GM21367 (cell line): ENCODE results near the gene OR2A2.
"Not testable (repeated sequence)": the region's sequence is repeated elsewhere in the genome, so short reads cannot be mapped to it uniquely, and the experiment has no call there.

Experiments used
- ATAC-seq: cut with Tn5 transposase; IDR thresholded peaks from one replicate; pipeline ENCODE4 v1.9.1; 2021; ENCODE audit not compliant: unreplicated experiment

OR2A2 gene, protein sequence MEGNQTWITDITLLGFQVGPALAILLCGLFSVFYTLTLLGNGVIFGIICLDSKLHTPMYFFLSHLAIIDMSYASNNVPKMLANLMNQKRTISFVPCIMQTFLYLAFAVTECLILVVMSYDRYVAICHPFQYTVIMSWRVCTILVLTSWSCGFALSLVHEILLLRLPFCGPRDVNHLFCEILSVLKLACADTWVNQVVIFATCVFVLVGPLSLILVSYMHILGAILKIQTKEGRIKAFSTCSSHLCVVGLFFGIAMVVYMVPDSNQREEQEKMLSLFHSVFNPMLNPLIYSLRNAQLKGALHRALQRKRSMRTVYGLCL

GRCh38 chr7:144109283-144109682 is at the start of gene OR2A2:
Gene OR2A2, plus strand, starts transcription at chr7:144109583. Its CDS starts 0 bp downstream, at chr7:144109583.
- ATAC-seq: no peak

- ATAC-seq: no peak
Observed at GRCh38 chr7:144063710-144064109, 45.7 kb upstream of the OR2A2 start.

- ATAC-seq: no peak
Observed at GRCh38 chr7:144069511-144069910, 39.9 kb upstream of the OR2A2 start, which contains the start of gene OR2A25. Gene OR2A25, plus strand, starts transcription at chr7:144069811. Its CDS starts 4,409 bp downstream, at chr7:144074220.

DNA sequence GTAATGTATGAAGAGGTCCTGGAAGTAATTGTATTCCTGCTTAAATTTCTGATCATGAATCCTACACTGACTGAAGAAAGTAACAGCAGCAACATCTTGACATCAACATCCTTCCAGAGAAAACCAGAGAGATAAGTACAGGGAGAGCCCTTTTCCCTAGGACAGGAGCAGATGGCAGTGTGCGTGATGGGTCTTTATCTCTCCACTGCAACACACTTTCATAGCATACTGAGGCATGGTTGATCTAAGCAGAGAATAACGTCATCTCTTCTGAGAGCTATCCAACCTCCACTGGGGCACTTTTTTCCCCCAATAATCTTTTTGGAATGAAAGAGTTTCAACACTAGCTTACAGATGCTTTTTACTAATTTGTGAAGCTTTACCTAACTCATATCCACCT is 39.4 kb upstream of the OR2A2 start:
- no peak for ATAC-seq

- ATAC-seq: no peak
Observed at GRCh38 chr7:144074374-144074773, 35.0 kb upstream of the OR2A2 start.

DNA sequence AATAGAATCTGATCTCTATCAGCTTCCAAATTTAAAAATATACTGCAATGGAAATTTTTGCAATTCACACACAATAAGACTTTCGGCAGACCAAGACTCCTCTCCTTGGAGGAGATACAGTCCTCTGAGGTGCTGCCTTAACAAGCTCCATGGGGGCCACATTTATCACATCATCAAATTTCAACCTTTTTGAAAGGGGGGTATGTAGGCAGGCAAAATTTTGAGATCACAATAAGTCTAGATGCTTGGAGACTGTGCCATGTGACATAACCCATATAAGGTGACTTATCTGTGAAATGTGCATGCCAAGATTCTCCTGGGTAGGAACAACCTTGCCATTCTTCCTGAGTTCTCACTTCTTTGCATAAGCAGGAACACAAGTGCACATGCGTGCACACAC is 23.4 kb upstream of the OR2A2 start, which contains the start of gene OR2A12:
Gene OR2A12, plus strand, starts transcription at position 301 of the 400 bp plus-strand sequence. CDS start 8,830 bp downstream, outside the sequence.
- no peak for ATAC-seq

GRCh38 chr7:144086730-144087129 is 22.7 kb upstream of the OR2A2 start:
- no peak for ATAC-seq

GRCh38 chr7:144087230-144087629 is 22.2 kb upstream of the OR2A2 start:
- no peak for ATAC-seq

DNA sequence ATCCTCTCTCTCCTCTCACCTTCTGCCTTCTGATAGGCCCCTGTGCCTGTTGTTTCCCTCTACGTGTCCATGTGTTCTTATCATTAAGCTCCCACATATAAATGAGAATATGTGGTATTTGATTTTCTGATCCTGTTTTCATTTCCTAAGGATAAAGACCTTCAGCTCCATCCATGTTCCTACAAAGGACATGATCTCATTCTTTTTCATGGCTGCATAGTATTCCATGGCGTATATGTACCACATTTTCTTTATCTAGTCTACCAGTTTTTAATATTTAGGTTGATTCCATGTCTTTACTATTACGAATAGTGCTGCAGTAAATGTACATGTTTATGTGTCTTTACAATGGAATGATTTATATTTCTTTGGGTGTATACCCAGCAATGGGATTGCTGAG is 18.7 kb upstream of the OR2A2 start:
- ATAC-seq: no peak

DNA sequence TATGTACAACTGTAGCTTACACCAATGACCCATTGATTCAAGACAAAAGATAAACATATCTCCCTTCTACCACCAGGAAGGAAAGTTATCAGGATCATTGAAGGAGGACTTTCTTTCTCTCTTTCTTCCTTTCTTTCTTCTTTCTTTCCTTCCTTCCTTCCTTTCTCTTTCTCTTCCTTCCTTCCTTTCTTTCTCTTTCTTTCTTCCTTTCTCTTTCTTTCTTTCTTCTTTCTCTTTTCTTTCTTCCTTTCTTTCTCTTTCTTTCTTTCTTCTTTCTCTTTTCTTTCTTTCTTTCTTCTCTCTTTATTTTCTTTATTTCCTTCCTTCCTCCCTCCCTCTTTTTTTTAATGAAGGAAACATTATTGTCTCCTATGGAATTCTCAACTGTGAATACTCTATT is 10.6 kb upstream of the OR2A2 start:
- no peak for ATAC-seq

GRCh38 chr7:144100607-144101006 is 8.8 kb upstream of the OR2A2 start:
- ATAC-seq: no peak

GRCh38 chr7:144102041-144102440 is 7.3 kb upstream of the OR2A2 start:
- ATAC-seq: no peak

DNA sequence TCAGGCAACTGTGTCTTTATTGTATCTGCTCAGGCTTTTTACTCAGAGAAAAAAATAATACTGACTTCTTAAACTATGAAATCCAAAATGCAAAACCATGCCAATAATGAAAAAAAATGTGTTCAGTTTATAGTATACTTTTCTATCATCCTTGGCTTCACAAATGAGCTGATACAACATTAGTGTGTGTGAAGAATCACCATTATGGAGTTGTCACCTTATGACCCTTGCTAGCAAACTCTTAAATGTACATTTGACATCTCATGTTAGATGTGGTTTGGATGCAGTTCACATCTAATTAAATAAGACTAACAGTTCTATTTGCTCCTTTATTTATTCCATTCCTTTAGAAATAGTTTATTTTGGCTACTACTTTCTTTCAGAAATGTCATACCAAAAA is 4.2 kb upstream of the OR2A2 start:
- ATAC-seq: no peak

GRCh38 chr7:144110272-144110671 is 889 bp downstream of the OR2A2 start:
- no peak for ATAC-seq

DNA sequence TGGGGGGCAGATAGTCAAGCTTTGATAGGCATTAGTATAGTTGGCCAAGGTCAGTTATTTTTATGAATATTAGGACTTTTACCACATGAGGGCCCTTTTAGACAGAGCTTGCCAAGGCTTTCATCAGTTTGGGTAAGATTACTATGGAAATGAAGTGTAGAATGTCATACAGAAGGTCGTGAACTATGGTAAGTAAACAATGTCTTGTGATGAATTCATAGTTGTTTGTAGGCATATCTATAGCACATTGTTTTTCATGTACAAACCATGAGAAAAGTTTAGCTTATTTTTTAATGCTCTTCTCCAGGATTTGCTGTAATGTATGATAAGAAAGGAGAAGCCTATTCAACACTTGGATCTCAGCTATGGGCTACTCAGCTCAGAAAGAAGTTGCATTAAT is 4.3 kb downstream of the OR2A2 start:
- ATAC-seq: no peak

DNA sequence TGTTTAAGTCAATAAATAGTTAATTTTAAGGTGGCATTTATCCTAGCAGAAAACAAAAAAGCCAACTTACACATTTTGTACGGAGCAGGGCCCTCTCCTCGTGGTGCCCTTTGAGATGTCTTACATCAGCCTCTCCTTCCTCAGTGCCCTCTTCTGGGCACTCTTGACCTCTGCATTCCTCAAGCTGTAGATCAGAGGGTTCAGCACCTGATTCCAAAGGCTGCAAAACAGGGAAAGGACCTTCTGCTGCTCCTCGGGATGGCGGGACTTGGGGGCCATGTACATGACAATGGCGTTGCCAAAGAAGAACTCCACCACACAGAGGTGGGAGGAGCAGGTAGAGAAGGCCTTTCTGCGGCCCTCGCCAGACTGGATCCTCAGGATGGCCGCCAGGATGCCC is 9.0 kb downstream of the OR2A2 start:
- ATAC-seq: no peak

DNA sequence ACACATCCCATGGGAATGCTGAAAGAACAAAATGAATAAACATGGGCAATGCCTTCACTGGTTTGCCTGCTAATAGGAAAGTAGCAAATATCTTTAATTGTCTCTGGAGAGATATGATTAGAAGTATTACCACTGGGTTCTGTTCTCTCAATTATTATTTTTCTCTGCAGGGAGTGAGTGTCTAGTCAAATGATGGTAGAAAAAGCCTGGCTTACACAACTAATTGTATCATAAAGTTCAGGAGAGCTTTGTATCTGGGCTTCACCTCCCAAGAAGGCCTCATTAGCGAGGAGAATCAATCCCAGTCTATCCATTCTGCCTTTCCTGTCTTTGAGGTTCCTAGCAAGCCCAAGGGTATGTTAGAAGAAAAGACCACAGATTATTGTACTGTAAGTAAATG is 13.5 kb downstream of the OR2A2 start, which contains the start of gene OR2A14:
Gene OR2A14, plus strand, starts transcription at position 301 of the 400 bp plus-strand sequence. CDS start 5,937 bp downstream, outside the sequence.
- ATAC-seq: no peak

DNA sequence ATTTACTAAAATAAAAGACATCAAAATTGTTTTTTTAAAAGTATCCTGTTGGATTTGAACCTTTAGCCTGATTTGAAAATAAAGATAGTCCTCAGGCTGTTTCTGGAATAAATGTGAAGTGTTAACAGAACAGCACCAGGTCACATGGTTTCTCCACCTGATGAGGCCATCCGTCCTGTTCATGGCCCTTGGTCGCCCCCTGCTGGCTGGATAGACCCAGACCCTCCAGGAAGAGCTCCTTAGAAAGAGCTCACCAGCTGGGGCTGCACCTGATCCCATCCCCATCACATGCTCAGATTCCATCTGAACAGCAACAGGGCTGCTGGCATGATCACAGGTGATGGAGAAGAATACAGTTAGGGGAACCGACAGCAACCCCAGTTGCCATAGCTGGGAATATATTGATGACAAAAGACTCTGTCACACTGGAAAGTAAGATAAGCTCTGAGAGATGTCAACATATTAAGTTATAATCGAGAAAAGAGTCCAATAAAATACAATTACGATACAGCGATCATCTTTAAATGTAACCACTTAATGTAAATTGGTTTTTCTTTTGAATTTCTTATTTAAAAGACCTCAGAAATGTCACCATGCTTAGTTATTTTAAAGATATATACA is 18.4 kb downstream of the OR2A2 start:
- ATAC-seq: peak; percentile 100

DNA sequence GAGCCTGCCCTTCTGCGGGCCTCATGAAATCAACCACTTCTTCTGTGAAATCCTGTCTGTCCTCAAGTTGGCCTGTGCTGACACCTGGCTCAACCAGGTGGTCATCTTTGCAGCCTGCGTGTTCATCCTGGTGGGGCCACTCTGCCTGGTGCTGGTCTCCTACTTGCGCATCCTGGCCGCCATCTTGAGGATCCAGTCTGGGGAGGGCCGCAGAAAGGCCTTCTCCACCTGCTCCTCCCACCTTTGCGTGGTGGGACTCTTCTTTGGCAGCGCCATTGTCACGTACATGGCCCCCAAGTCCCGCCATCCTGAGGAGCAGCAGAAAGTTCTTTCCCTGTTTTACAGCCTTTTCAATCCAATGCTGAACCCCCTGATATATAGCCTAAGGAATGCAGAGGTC is 20.2 kb downstream of the OR2A2 start:
- ATAC-seq: not testable (repeated sequence)

DNA sequence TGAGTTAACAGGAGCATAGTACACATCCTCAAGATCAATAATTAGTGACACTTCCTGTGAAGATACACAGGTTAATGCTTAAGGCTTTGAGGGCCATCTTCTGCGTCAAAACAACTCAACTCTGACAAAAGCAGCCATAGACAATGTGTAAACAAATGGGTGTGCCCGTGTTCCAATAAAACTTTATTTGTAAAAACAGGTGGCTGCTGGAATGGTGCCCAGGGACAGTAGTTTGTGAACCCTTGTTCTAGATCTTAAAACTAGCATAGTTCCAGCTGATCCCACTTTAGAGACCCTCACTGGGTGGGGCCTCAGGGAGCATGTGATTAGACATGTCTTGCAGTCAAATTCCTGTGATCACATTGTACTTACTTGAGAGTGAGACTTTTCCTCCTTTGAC is 21.3 kb downstream of the OR2A2 start:
- no peak for ATAC-seq

GRCh38 chr7:144132262-144132661 is 22.9 kb downstream of the OR2A2 start:
- no peak for ATAC-seq

- no peak for ATAC-seq
Observed at GRCh38 chr7:144133307-144133706, 23.9 kb downstream of the OR2A2 start.
